SK-N-SH (cell line): ENCODE data around the gene PRRT4.

Source experiments
- CTCF ChIP-seq: fragments of 200-600 bp; sonication (generic); IDR thresholded peaks from 2 replicates; pipeline ENCODE4 v1.6.1; 2017; ENCODE audit warnings: antibody characterized with exemption, mild to moderate bottlenecking, moderate library complexity
- EP300 ChIP-seq, 2 experiments: IDR thresholded peaks; 2 replicates each; pipeline versions ENCODE4 v1.4.0 to v1.6.1; 2012; ENCODE audit warnings: borderline replicate concordance in 1 of 2, low read depth in 1 of 2, low read length in 1 of 2
- EZH2phosphoT487 ChIP-seq: fragments of 200-600 bp; sonication (generic); IDR thresholded peaks from 2 replicates; pipeline ENCODE4 v1.6.1; 2017; ENCODE audit warnings: low read depth, mixed run types, mild to moderate bottlenecking, antibody characterized with exemption, moderate library complexity, borderline replicate concordance
- POLR2AphosphoS5 ChIP-seq: IDR thresholded peaks from 2 replicates; pipeline ENCODE4 v1.6.1; 2012; ENCODE audit warnings: low read depth, low read length
- RAD21 ChIP-seq: IDR thresholded peaks from 2 replicates; pipeline ENCODE4 v1.6.1; 2012; ENCODE audit warnings: mild to moderate bottlenecking, low read length
- REST ChIP-seq: IDR thresholded peaks from 2 replicates; pipeline ENCODE4 v1.6.1; 2012; ENCODE audit warnings: mild to moderate bottlenecking, low read depth, low read length, moderate library complexity
- RFX5 ChIP-seq: IDR thresholded peaks from 2 replicates; pipeline ENCODE4 v1.6.1; 2012; ENCODE audit warnings: mild to moderate bottlenecking, improper control_type of control experiment, low read length
- SIN3A ChIP-seq: IDR thresholded peaks from 2 replicates; pipeline ENCODE4 v1.6.1; 2012; ENCODE audit warnings: low read depth, mild to moderate bottlenecking, low read length, moderate library complexity, borderline replicate concordance
- SMC3 ChIP-seq: IDR thresholded peaks from 2 replicates; pipeline ENCODE4 v1.6.1; 2012; ENCODE audit warnings: low read depth, low read length, improper control_type of control experiment
- TAF1 ChIP-seq: IDR thresholded peaks from 2 replicates; pipeline ENCODE4 v1.6.1; 2012; ENCODE audit warnings: low read depth, mild to moderate bottlenecking, low read length, moderate library complexity, borderline replicate concordance
- TEAD4 ChIP-seq: IDR thresholded peaks from 2 replicates; pipeline ENCODE4 v1.4.0; 2012; ENCODE audit warnings: mild to moderate bottlenecking, borderline replicate concordance; ENCODE audit not compliant: insufficient read depth
- USF1 ChIP-seq: IDR thresholded peaks from 2 replicates; pipeline ENCODE4 v1.4.0; 2012; ENCODE audit warnings: low read depth, borderline replicate concordance
- USF2 ChIP-seq: fragments of 150-350 bp; IDR thresholded peaks from 2 replicates; pipeline ENCODE4 v1.6.1; 2017; ENCODE audit warnings: antibody characterized with exemption, low read length, low read depth, borderline replicate concordance
- ZBTB33 ChIP-seq: IDR thresholded peaks from 2 replicates; pipeline ENCODE4 v1.4.0; 2012; ENCODE audit warnings: low read depth, borderline replicate concordance

GRCh38 chr7:128398016-128398840, 36.7 kb upstream of the PRRT4 start:
- TF ChIP-seq EP300 (IDR thresholded peaks at IDR 0.05; ENCODE audit: borderline replicate concordance in 1 of 2, low read depth in 1 of 2, low read length in 1 of 2) = no peak
- TF ChIP-seq POLR2AphosphoS5 = no peak
- no peak for TF ChIP-seq USF1
- TF ChIP-seq EZH2phosphoT487 = no peak
- peak; percentile 99 for TF ChIP-seq CTCF
- no peak for TF ChIP-seq REST
- TF ChIP-seq RAD21 = peak; percentile 90
- TF ChIP-seq USF2 = no peak
- no peak for TF ChIP-seq SIN3A
- TF ChIP-seq SMC3 = peak; percentile 94
- TF ChIP-seq TEAD4 = no peak
- TF ChIP-seq TAF1 = no peak
- no peak for TF ChIP-seq RFX5
- TF ChIP-seq ZBTB33 = no peak
